CD4-positive, alpha-beta T cell treated with Interleukin-21 for 1 hour (primary cell): ENCODE results near the gene GOLGA8F.
"Not testable (repeated sequence)": the region's sequence is repeated elsewhere in the genome, so short reads cannot be mapped to it uniquely, and the experiment has no call there.

Experiments
- DNase-seq: peaks from one replicate; pipeline ENCODE4 v3.0.0-alpha.2; 2020

Gene GOLGA8F, protein sequence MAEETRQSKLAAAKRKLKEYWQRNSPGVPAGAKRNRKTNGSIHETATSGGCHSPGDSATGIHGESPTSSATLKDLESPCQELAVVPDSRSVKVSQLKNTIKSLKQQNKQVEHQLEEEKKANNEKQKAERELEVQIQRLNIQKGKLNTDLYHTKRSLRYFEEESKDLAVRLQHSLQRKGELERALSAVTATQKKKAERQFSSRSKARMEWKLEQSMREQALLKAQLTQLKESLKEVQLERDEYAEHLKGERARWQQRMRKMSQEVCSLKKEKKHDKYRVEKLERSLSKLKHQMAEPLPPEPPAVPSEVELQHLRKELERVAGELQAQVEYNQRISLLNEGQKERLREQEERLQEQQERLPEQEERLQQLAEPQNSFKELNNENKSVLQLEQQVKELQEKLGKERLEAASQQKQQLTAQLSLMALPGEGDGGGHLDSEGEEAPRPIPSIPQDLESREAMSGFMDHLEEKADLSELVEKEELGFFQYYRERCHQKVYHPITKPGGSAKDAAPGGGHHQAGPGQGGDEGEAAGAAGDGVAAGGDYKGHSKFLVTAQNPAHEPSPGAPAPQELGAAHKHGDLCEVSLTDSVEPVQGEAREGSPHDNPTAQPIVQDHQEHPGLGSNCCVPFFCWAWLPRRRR

DNA sequence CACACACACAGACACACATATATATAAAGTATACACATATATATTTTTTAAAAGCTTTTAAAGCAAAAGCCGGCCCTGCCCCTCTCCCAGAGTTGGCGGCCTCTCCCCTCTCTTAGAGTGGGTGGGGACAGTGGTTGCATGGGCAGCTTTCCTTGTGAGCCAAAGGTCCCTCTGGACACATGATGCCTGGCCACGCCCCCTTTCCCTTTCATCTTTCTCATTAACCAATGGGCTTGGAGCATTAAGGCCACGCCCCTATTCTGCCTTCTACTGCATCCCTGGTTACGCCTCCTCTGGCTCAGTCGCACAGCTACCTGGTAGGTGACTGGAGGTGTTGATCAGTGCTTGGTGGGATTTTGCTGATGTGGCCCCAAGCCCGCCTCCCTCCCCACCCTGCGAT, at the start of gene GOLGA8F:
Gene GOLGA8F, plus strand, starts transcription at position 301 of the 400 bp plus-strand sequence. Its CDS starts 98 bp downstream, at position 399.
- DNase-seq = not testable (repeated sequence)

DNA sequence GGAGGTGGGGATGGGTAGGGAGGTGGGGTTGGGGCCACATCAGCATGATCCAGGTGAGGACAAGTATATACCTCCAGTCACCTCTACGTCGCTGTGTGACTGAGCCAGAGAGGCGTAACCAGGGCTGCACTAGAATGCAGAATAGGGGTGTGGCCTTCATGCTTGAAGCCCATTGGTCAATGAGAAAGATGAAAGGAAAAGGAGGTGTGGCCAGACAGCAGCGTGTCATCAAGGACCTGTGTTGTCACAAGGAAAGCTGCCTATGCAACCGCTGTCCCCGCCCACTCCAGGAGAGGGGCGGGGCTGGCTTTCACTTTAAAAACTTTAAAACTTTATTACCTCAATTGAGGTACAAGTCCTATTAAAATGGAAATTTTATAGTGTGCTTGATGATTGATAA, 20.5 kb upstream of the GOLGA8F start, which contains the start of gene GOLGA6L24:
Gene GOLGA6L24, minus strand, starts transcription at position 101 of the 400 bp plus-strand sequence. Its CDS starts 61 bp downstream, at position 40.
- DNase-seq = not testable (repeated sequence)

DNA sequence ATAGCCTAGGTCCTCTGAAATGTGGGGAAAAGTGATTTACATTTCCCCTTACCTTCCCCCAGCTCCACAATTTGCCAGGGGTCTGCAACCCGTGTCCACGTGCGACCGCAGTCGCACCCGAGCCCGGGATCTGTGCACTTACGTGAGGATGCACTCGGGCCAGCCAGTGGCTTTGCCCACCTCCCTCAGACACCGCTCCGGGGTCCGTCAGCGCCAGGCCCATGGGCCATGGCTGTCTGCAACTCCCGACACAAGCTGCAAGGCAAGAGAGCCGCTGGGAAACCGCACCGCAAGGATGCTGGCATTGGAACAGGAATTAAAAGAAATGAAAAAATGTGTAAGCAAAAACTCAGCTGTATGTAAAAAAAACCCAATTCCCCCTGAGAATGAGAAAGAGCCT, 13.0 kb upstream of the GOLGA8F start:
- DNase-seq = not testable (repeated sequence)

DNA sequence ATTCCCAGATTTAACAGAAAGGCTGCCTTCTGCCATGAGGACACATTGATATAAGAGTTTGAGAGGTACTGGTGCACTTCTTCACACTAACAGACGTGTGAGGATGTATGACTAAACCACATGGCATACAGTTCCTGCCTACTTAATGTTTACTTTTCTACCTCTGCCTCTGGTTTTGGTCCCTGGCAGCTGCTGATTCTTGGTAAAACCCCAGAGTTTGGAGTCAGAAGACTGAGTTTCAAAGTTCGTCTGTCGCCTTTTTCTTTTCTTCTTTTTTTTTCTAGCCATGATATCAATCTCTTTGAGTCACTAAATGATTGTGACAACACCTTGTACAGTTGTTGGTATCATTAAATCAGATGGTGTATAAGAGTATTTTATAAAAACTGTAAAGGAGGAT, 1.6 kb downstream of the GOLGA8F start:
- not testable (repeated sequence) for DNase-seq

DNA sequence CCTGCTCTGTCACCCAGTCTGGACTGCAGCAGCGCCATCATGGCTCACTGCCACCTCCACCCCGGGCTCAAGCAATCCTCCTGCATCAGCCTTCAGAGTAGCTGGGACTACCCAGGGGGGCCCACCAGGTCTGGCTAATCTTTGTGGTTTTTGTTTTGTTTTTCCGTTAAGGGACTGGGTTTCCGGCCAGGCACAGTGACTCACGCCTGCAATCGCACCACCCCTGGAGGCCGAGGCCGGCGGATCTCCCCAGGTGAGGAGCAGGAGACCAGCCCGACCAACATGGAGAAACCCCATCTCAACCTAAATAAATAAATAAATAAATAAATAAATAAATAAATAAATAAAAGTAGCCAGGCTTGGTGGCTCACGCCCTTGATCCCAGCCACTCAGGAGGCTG, 17.6 kb downstream of the GOLGA8F start:
- DNase-seq = not testable (repeated sequence)

DNA sequence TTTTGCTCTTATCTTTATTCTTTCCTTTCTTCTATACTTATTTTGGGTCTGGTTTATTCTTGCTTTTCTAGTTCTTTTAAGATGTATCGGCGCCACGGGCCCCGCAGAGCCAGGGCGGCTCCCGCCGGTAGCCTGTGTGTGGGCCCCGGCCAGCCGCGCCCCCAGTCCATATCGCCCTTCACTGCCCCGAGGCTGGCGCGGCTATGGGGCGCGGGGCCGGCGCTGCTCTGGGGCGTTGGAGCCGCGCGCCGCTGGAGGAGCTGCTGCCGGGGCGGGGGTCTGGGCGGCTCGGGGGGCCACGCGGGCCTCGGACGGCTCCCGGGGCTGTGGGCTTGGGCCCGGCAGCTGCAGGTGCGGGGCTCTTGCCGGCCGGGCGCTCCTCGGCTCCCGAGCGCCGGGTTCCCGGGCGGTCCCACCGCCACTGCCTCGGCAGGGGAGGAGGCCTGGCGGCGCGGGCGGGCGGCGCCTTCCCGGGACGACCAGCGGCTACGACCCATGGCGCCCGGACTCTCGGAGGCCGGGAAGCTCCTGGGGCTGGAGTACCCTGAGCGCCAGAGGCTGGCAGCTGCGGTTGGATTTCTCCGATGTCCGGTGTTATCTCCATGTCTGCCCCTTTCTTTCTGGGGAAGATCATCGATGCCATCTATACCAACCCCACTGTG, 24.4 kb downstream of the GOLGA8F start:
- DNase-seq = not testable (repeated sequence)

DNA sequence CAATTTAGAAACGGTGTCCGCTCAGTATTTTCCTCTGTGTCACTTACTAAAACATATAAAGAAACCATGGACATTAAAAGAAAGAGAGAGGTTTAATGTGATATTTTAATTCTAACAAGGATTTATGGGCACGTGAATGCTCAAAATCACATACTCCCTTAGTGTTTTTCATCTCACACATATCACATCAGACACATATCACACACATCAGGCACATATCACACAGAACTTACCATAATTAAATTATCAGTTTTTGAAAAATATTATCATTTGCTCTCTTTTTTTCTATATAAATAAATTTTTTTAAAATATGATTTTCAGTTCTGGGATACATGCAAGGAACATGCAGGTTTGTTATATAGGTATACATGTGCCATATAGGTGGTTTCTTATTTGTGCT, 42.0 kb downstream of the GOLGA8F start:
- DNase-seq = not testable (repeated sequence)

DNA sequence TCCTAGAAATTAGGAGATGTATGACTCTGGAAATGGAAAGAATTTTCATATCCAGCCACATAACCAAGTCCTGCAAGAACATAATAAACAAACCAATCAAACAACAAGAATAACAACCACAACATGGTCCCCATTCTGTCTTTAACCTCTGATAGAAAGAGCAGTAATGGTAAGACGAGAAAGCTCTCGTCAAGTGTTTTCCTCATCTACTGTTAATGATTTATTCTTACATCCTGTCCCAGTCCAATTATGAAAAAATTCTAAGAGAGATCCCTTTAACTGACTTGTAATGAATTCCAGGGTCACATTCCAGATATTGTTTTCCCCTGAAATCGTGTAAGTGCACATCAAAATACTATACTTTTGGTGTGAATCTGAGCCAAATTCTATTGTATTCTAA, 57.1 kb downstream of the GOLGA8F start:
- not testable (repeated sequence) for DNase-seq
